NCI-H2227 treated with DMSO at 0.1 percent for 48 hours (cell line): ENCODE measurements around the gene MBD2.

ENCODE experiments used
- DNase-seq: peaks from one replicate; lab custom pipeline; 2025; lab: John Stamatoyannopoulos, UW

MBD2 gene

GRCh38 chr18:54193786-54194185 is 30.7 kb downstream of the MBD2 start:
- no peak for DNase-seq

DNA sequence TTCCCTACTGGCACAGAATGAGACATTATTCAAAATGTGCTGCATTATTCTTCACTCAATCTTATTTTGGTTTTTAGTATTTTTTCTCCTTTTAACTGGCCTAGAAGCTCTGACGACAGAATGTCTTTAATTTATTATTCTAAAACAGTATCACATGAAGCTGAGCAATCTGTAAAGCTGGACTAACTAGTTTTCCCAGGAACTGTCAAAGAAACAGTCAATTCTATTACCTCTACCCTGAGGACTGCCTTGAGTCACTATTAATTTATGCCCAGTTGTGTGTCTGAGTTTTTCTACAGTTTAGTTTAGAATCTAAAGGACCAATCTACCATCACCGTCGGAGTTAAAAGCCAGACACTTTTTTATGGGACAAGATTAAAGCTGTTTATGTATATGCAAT is 31.6 kb downstream of the MBD2 start:
- DNase-seq, result no peak

- no peak for DNase-seq
Observed at GRCh38 chr18:54192415-54192814, 32.1 kb downstream of the MBD2 start.

DNA sequence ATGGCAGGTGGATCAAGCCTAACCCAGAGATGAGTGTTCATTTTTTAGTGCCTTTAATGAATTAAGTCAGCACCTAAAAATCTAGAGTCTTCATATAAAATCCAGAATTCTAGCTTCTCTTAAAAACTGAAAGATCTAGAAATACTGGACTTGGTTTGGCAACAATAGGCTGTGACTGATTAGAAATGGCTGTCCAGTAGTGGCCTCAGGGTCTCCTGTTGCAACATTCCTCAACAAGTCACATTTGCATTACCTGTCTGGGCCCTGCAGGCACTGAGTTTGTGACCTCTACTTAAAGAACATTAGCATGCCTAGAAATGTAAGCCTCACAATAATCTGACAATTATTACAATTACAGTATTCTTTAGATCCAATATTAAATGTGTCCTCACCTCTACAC is 33.1 kb downstream of the MBD2 start:
- DNase-seq, result no peak

GRCh38 chr18:54187372-54187771 is 37.1 kb downstream of the MBD2 start:
- DNase-seq, result no peak

DNA sequence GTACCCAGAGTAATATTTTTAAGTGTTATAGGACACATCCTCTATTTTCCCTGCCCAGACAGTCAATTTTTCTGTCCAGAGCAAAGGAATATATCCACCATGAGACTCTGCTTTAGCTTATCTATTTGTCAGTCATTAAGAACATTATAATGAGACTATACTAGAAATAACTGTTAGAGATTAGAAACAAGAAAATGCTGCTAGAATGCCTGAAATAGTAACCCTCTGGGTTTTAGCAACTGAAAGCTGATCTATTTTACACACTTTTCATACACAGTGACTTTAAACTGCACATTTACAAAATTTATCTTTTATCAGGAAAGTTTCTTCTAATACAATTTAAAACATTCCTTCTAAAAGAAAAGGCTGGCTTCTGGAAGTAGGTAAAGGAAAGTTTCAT is 39.6 kb downstream of the MBD2 start:
- no peak for DNase-seq

GRCh38 chr18:54183390-54183789 is 41.1 kb downstream of the MBD2 start:
- DNase-seq, result no peak

- DNase-seq, result no peak
Observed at GRCh38 chr18:54181856-54182602, 42.4 kb downstream of the MBD2 start.

DNA sequence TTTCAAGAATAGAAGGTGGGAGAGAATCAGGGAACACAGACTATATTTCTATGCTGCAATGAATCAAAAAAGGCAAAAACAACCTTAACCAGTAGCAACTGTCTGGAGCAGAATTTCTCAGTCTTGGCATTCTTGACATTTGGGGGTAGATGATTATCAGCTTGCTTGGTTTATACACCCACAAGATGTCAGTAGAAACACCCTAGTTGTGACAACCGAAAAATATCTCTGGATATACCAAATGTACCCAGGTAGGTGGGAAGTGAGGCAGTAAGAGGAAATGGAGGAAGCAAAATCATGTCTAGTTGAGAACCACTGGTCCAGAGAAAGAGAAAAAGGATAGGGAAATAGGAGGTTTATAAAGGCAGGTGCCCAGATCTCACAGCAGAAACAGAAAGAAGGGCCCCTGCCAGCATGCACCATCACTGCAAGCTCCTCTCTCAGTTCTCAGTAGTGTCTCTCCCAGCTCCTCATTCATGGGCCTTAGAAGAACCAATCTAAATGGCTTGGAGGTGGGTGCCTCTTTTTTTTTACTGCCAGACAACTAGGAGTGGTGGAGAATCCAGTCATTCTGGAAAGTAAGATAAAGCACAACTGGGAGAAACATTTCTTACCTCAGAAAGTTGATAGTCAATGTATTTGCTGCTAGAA is 50.4 kb downstream of the MBD2 start:
- DNase-seq, result no peak

- no peak for DNase-seq
Observed at GRCh38 chr18:54173250-54173649, 51.2 kb downstream of the MBD2 start.

GRCh38 chr18:54169431-54170403 is 54.8 kb downstream of the MBD2 start:
- DNase-seq, result no peak

DNA sequence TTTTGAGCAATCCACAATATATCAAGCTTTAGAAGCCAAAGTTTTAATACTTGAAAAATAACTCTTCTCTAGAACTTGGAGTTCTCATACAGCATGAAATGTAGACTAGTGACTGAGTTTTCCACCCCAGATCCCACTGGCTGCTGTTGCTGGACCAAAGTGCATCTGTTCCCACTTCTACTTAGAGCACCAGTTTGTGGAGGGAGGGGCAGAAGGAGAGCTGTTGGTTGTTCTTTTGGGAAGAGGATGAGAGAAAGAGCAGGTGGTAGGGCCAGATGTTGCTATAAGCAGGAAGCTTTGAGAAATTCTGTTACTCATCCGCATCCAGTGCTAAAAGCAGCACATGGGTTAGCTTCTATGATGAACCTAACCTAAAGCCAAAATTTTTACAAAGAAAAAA is 59.0 kb downstream of the MBD2 start:
- DNase-seq, result no peak

- no peak for DNase-seq
Observed at GRCh38 chr18:54163453-54163852, 61.0 kb downstream of the MBD2 start.

DNA sequence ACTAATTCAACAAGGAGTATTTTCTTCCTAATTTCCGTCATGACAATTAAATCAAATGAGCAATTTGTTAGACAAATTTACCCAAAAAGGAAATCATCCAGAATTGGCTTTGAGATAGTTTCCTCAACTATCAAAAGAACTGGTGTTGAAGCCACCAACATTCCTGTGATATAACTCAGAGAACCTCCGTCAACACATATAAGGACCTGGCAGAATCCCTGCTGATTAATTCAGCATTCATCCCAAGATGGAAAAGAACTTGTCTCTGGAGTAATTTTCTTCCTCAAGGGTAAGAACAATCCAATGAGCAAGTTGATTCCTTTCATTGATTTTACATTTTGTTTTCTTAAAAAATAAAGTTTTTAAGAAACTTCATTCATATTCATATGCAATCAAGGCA is 62.0 kb downstream of the MBD2 start:
- DNase-seq, result no peak

DNA sequence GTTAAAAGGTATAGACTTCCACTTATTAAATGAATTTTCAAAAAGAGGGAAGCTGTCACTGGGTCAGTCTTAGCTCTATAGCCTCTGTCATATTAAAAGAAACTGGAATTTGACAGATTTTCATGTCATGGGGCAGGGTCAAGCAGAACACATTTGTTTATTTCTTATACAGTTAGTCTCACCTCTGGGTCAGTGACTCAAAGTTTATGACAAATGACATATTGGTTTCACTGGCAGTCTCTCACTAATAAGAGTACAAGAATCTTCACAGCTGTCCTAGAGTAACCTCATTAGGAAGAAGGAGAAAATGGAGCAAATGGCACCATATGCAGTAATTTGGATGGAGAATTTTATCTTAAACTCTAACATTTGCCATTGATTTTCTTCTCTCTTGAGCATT is 63.2 kb downstream of the MBD2 start:
- DNase-seq, result no peak

GRCh38 chr18:54159906-54160305 is 64.6 kb downstream of the MBD2 start:
- DNase-seq, result no peak

DNA sequence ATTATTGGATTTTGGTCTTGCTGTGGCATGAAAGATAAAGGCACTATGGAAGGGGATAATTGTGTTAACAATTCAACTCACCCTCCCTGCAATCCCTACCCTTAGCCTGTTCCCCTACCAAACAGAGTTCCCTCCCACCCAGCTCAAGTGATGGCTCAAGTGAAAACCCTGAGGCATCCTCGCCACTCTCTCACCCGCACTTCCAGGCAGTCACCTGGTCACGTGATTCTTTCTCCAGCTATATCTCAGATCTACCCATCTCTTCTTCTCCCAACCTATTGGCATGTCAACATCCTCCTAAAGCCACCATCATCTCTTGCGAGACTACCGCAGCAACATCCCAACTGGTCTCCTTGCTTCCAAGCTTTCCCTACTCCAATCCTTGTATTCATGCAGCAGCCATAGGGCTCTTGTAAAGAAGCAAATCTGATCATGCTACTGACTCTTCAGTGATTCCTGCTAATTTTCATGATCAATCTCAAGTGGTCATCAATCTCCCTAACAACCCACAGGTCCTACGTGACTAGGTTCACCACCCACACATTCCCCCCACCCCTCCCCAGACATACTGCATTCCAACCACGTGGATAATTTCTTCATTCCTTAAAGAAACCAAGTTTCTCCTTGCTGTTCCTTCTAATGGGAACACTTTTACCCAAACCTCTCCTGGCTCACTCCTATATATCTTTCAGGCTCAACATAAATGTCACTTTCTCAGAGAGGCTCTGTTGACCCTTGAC is 66.7 kb downstream of the MBD2 start:
- DNase-seq, result no peak

GRCh38 chr18:54155412-54155811 is 69.1 kb downstream of the MBD2 start:
- no peak for DNase-seq

- no peak for DNase-seq
Observed at GRCh38 chr18:54154231-54154630, 70.2 kb downstream of the MBD2 start.

- no peak for DNase-seq
Observed at GRCh38 chr18:54151376-54151775, 73.1 kb downstream of the MBD2 start.

DNA sequence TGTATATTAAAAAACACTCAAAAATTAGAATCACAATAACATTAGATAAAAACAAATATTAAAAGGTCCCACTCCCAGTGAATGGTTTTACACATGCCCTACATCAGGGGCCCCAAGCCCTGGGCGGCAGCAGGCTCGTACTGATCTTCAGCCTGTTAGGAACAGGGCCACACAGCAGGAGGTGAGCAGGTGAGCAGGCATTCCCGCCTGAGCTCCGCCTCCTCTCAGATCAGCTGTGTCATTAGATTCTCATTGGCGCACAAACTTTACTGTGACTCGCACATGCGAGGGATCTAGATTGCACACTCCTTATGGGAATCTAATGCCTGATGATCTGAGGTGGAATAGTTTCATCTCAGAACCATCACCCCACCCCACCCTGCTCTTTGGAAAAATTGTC is 74.2 kb downstream of the MBD2 start:
- DNase-seq, result no peak

DNA sequence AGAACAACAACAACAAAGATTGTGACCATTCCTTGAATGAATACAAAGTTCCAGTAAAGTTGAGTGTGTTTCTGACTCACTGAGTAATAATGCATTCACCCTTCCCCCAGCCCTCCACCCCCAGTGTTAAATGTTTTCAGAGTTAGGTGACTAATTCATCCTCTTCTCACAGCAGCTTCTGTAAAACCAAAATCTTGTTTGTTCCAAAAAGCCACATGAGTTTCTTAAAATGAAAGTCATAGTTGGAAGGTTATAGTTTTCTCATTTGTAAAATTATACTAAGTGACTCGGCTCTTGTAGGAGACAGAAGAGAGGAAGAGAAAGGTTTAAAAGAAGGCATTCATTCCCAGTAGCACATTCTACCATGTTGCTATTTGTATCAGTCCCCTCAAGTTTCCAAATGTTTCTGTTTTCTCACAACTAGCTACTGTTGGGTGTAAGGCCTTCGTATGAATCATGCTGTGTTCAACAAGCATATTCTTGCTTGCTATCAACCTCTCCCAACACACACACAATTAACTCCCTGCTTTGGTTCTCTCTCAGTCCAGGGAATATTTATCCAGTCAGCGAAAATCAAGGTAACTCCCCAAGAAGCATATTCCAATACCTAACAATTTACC is 75.3 kb downstream of the MBD2 start:
- no peak for DNase-seq
